Measurements from ENCODE around the gene FAM117A. TPM values are rescaled to one million over a fixed set of nuclear protein-coding genes. Genes with fewer than 3 reads are reported as not detected.

Gene FAM117A
- total RNA-seq, 1 donor from 2014 or later, result 2.7 TPM

DNA sequence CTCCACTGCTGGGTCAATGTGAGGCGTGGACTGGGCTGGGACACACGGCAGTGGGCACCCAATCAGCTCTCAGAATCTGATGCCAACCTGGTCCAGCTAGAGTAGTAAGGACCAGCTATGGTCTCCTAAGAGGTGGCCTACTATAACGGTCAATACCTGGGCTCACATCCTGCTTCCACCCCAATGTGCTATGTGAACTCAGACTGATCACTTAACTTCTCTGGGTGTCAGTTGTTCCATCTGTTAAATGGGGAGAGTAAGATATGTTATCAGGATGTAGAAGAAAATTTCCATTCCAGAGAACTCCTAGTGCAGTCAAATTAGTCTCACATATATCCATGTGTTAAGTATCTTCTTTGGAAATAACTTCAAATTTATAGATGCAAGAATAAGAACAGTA lies 14.2 kb downstream of the FAM117A start:
- no peaks in the 10 kb centered on the region for H3K9me3 Mint-ChIP-seq (ENCODE audit: unreplicated experiment)
- H3K4me1 Mint-ChIP-seq (ENCODE audit: unreplicated experiment), result no peaks in the 10 kb centered on the region
- no peak for DNase-seq (ENCODE audit: extremely low spot score, unreplicated experiment)
- no peak for TF ChIP-seq CTCF (IDR thresholded peaks at IDR 0.05)
- no peaks in the 10 kb centered on the region for H3K27me3 Mint-ChIP-seq (ENCODE audit: unreplicated experiment)
- H3K27ac Mint-ChIP-seq (ENCODE audit: unreplicated experiment), result no peak overlapping the region
- H3K4me3 Mint-ChIP-seq (ENCODE audit: unreplicated experiment), result no peak overlapping the region
- H3K36me3 Mint-ChIP-seq (ENCODE audit: unreplicated experiment), result no peaks in the 10 kb centered on the region

DNA sequence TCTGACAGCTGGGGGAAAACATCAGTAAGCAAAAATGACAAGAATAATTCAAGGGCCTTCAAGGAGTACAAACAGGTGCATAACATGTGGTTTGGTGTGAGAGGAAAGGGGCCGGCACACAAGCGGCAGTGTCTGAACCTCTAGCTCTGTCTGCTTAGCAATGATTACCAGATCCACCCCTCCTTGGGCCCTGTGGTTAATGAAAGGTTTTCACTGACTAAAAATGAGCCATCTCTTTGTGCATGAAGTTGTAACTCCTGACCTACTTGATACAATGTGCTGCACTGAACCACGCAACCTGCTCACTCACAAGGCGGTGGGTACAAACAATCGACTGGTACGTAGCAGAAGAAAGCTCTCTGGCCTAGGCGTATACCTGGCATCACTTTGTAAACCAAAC lies 15.1 kb downstream of the FAM117A start:
- DNase-seq (ENCODE audit: extremely low spot score, unreplicated experiment), result no peak
- Mint-ChIP-seq H3K4me1 (ENCODE audit: unreplicated experiment) (no peaks in the 10 kb centered on the region), H3K36me3 (ENCODE audit: unreplicated experiment) (no peaks in the 10 kb centered on the region), H3K4me3 (ENCODE audit: unreplicated experiment) (no peak overlapping the region), H3K9me3 (ENCODE audit: unreplicated experiment) (no peaks in the 10 kb centered on the region), H3K27me3 (ENCODE audit: unreplicated experiment) (no peaks in the 10 kb centered on the region), H3K27ac (ENCODE audit: unreplicated experiment) (no peak overlapping the region)
- TF ChIP-seq CTCF (IDR thresholded peaks at IDR 0.05), result no peak

- no peaks in the 10 kb centered on the region for H3K27me3 Mint-ChIP-seq (ENCODE audit: unreplicated experiment)
- no peak for DNase-seq (ENCODE audit: extremely low spot score, unreplicated experiment)
- no peak overlapping the region for H3K4me3 Mint-ChIP-seq (ENCODE audit: unreplicated experiment)
- no peak for TF ChIP-seq CTCF (IDR thresholded peaks at IDR 0.05)
- no peaks in the 10 kb centered on the region for H3K9me3 Mint-ChIP-seq (ENCODE audit: unreplicated experiment)
- H3K27ac Mint-ChIP-seq (ENCODE audit: unreplicated experiment), result no peak overlapping the region
- H3K36me3 Mint-ChIP-seq (ENCODE audit: unreplicated experiment), result no peaks in the 10 kb centered on the region
- no peaks in the 10 kb centered on the region for H3K4me1 Mint-ChIP-seq (ENCODE audit: unreplicated experiment)
Measured at GRCh38 chr17:49748223-49748622, 15.7 kb downstream of the FAM117A start.

DNA sequence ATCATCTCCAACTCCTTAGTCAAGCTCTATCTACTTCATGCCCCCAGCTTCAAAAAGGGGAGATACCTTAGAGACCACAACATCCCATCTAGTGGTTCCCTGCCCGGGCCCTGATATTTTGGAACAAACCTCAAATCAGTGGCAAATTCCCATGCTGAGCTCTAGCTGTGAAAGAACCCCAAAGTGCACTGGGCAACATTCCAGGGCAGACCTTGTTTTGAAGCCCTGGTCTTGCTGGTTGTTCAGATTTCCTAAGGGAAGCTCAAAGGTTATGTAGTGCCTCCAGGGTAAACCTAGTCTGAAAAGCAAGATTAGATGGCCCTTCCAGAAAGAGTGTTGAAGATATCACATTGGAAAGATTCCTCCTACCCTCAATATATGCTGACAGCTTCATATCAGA lies 16.3 kb downstream of the FAM117A start:
- Mint-ChIP-seq H3K9me3 (ENCODE audit: unreplicated experiment) (no peaks in the 10 kb centered on the region), H3K4me1 (ENCODE audit: unreplicated experiment) (no peaks in the 10 kb centered on the region), H3K27me3 (ENCODE audit: unreplicated experiment) (no peaks in the 10 kb centered on the region), H3K27ac (ENCODE audit: unreplicated experiment) (no peak overlapping the region), H3K36me3 (ENCODE audit: unreplicated experiment) (no peaks in the 10 kb centered on the region), H3K4me3 (ENCODE audit: unreplicated experiment) (no peak overlapping the region)
- DNase-seq (ENCODE audit: extremely low spot score, unreplicated experiment), result no peak
- no peak for TF ChIP-seq CTCF (IDR thresholded peaks at IDR 0.05)

GRCh38 chr17:49746791-49747490 lies 17.0 kb downstream of the FAM117A start:
- TF ChIP-seq CTCF (IDR thresholded peaks at IDR 0.05), result no peak
- DNase-seq (ENCODE audit: extremely low spot score, unreplicated experiment), result no peak
- H3K9me3 Mint-ChIP-seq (ENCODE audit: unreplicated experiment), result no peaks in the 10 kb centered on the region
- no peaks in the 10 kb centered on the region for H3K4me1 Mint-ChIP-seq (ENCODE audit: unreplicated experiment)
- peaks cover 4% of the 10 kb centered on the region for H3K27me3 Mint-ChIP-seq (ENCODE audit: unreplicated experiment)
- H3K27ac Mint-ChIP-seq (ENCODE audit: unreplicated experiment), result no peak overlapping the region
- H3K36me3 Mint-ChIP-seq (ENCODE audit: unreplicated experiment), result no peaks in the 10 kb centered on the region
- H3K4me3 Mint-ChIP-seq (ENCODE audit: unreplicated experiment), result no peak overlapping the region

Measured in osteocyte (in vitro differentiated cells).